AG04450 (cell line): ENCODE results near the gene TNRC6C. TPM values are rescaled to one million over a fixed set of nuclear protein-coding genes. Genes with fewer than 3 reads are reported as not detected.

Source experiments
- CTCF ChIA-PET: fragments of 300-600, 350-600 bp; formaldehyde crosslinking; extraction: SDS; loops from one replicate; lab custom pipeline; 2022; ENCODE audit warnings: antibody characterized with exemption, inconsistent platforms; lab: Charles Lee
- POLR2A ChIA-PET: fragments of 350-600 bp; formaldehyde crosslinking; extraction: SDS; loops from one replicate; lab custom pipeline; 2021; ENCODE audit warnings: antibody characterized with exemption, inconsistent platforms; lab: Yijun Ruan, JAX
- DNase-seq: peaks from one replicate; pipeline ENCODE4 v3.0.0-alpha.2; 2011; ENCODE audit warnings: low read depth, low spot score
- H3K27ac ChIP-seq: one replicate; pipeline ENCODE4 v1.5.1; 2012; ENCODE audit warnings: low read depth, low read length, control low read depth
- H3K27me3 ChIP-seq: one replicate; pipeline ENCODE4 v1.6.0; 2012; ENCODE audit warnings: low read length; ENCODE audit not compliant: control insufficient read depth, insufficient read depth
- H3K4me3 ChIP-seq: 2 replicates; pipeline ENCODE4 v1.5.1; 2011; ENCODE audit warnings: mild to moderate bottlenecking, low read depth, low read length, control low read depth
- H3K9me3 ChIP-seq: 2 replicates; pipeline ENCODE4 v1.5.1; 2012; ENCODE audit warnings: low read length; ENCODE audit not compliant: control insufficient read depth, insufficient read depth
- polyA plus RNA-seq: library from polyadenylated mRNA; depleted of rRNA; stranded (reverse); fragments of >200 nt; gene quantifications from 2 replicates; pipeline ENCODE4 v1.2.3, GENCODE V29; 2011
- TF ChIP-seq, protein P1 (sequence below): IDR thresholded peaks from 2 replicates; pipeline ENCODE4 v1.5.1; 2011; ENCODE audit warnings: low read depth, low read length, control low read depth, inconsistent platforms

Gene TNRC6C
- polyA plus RNA-seq, 1 experiment = 1.2 TPM

GRCh38 chr17:78049609-78050008, 91.1 kb downstream of the TNRC6C start:
- peaks cover 7% of the 10 kb centered on the region; the same call in 1 of the 2 replicates for H3K9me3 ChIP-seq
- DNase-seq = no peak
- ChIA-PET CTCF (no interaction called here), POLR2A (no interaction called here)
- TF ChIP-seq, protein P1, sequence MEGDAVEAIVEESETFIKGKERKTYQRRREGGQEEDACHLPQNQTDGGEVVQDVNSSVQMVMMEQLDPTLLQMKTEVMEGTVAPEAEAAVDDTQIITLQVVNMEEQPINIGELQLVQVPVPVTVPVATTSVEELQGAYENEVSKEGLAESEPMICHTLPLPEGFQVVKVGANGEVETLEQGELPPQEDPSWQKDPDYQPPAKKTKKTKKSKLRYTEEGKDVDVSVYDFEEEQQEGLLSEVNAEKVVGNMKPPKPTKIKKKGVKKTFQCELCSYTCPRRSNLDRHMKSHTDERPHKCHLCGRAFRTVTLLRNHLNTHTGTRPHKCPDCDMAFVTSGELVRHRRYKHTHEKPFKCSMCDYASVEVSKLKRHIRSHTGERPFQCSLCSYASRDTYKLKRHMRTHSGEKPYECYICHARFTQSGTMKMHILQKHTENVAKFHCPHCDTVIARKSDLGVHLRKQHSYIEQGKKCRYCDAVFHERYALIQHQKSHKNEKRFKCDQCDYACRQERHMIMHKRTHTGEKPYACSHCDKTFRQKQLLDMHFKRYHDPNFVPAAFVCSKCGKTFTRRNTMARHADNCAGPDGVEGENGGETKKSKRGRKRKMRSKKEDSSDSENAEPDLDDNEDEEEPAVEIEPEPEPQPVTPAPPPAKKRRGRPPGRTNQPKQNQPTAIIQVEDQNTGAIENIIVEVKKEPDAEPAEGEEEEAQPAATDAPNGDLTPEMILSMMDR = no peak
- H3K27ac ChIP-seq = no peak overlapping the region
- no peaks in the 10 kb centered on the region for H3K27me3 ChIP-seq
- H3K4me3 ChIP-seq = no peak overlapping the region

GRCh38 chr17:78051186-78051972, 92.9 kb downstream of the TNRC6C start:
- DNase-seq = no peak
- ChIA-PET POLR2A (no interaction called here), CTCF (interaction anchor here (1.4 kb wide), 1 partner anchor 34 kb away, joined by 3 read pairs; no protein-coding TSS in a partner anchor)
- no peaks in the 10 kb centered on the region for H3K9me3 ChIP-seq
- no peaks in the 10 kb centered on the region for H3K27me3 ChIP-seq
- H3K27ac ChIP-seq = no peak overlapping the region
- TF ChIP-seq, protein P1 = no peak
- H3K4me3 ChIP-seq = no peak overlapping the region

DNA sequence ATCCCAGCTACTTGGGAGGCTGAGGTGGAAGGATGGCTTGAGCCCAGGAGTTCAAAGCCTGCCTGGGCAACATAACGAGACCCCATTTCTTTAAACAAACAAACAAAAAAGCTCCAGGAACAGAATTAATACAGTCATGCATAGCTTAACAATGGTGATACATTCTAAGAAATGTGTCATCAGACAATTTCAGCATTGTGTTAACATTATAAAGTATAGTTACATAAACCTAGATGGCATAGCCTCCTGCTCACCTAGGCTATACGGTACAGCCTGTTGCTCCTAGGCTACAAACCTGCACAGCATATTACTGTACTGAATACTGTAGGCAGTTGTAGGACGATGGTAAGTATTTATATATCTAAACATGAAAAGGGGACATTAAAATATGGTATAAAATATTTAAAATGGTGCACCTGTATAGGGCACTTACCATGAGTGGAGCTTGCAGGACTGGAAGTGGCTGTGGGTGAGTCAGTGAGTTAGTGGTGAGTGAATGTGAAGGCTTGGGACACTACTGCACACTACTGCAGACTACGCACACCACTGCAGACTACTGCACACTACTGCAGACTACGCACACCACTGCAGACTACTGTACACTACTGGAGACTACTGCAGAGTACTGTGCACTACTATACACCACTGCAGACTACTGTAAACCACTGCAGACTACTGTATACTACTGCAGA, 95.4 kb downstream of the TNRC6C start:
- CTCF ChIA-PET = no interaction called here
- TF ChIP-seq, protein P1 = no peak
- Histone ChIP-seq H3K27ac (no peak overlapping the region), H3K4me3 (no peak overlapping the region), H3K9me3 (no peaks in the 10 kb centered on the region), H3K27me3 (no peaks in the 10 kb centered on the region)
- DNase-seq = no peak
- POLR2A ChIA-PET = interaction anchor here (1.0 kb wide), 1 partner anchor 95 kb away, joined by 3 read pairs; the partner anchor contains the start of gene TNRC6C

DNA sequence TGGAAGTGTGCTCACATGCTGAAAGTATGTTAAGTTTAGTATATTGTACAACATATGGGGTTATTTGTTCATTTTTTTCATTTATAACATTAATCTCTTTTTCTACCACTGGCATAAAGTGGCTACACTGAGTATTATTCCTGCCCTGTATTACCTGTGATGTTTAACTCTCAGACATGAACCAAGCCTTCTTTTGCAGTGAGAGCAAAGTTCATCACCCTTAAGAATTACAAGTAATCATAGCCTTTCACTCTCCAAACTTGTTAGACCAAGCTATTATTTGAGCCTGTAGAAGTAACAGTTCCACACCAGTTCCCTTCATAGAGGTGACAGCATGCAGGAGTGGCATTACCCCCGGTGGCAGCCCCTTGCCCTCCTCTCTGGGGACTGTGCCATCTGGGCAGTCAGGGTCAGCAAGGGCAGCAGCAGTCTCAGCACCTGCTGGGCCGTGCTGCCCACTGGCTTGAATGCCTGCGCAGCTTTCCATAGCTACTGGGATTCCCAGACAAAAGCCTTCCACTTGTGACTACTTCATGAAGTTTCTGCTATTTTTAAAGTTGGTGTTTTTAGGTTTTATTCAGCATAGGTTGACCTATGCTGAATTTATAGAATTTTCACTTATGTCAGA, 98.7 kb downstream of the TNRC6C start:
- DNase-seq = no peak
- TF ChIP-seq, protein P1 = no peak
- H3K27me3 ChIP-seq = no peaks in the 10 kb centered on the region
- ChIA-PET CTCF (interaction anchor here (2.6 to 3.6 kb wide), 2 partner anchors 28 to 38 kb away, joined by 11 to 16 read pairs; no protein-coding TSS in a partner anchor), POLR2A (interaction anchor here (0.6 kb wide), 1 partner anchor 99 kb away, joined by 3 read pairs; the partner anchor contains the start of gene TNRC6C)
- H3K4me3 ChIP-seq = no peak overlapping the region
- H3K27ac ChIP-seq = no peak overlapping the region
- no peaks in the 10 kb centered on the region for H3K9me3 ChIP-seq
